Measurements from ENCODE around the gene TMEM100.

TMEM100 gene

GRCh38 chr17:55722742-55723487 is at the start of gene TMEM100:
Gene TMEM100, minus strand, starts transcription at chr17:55722864. Its CDS starts 1,794 bp downstream, at chr17:55721070.
- DNase-seq (ENCODE audit: low read depth), result no peak

- DNase-seq (ENCODE audit: low read depth), result no peak
Measured at GRCh38 chr17:55772086-55772485, 49.4 kb upstream of the TMEM100 start.

- peak; percentile 29 for DNase-seq (ENCODE audit: low read depth)
Measured at GRCh38 chr17:55770196-55770870, 47.7 kb upstream of the TMEM100 start.

DNA sequence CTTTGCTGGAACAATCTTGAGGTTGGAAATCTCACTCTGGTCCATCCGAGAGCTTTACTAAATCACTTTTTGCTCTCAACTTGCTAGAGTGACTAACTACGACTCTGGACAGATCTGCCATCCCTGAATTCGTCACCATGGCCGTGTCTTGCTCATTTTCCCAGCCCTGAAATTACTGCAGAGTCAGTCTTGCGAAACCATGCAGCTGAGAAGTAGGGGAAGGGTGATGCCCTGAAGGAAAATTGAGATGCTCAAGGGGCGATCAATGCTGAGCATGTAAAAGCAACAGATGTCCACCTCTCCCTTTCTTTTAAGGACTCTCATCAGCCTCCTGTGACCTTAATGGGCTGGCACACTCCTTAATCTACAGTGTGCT is 46.9 kb upstream of the TMEM100 start:
- DNase-seq (ENCODE audit: low read depth), result peak; percentile 44

GRCh38 chr17:55768936-55769624 is 46.4 kb upstream of the TMEM100 start:
- no peak for DNase-seq (ENCODE audit: low read depth)

DNA sequence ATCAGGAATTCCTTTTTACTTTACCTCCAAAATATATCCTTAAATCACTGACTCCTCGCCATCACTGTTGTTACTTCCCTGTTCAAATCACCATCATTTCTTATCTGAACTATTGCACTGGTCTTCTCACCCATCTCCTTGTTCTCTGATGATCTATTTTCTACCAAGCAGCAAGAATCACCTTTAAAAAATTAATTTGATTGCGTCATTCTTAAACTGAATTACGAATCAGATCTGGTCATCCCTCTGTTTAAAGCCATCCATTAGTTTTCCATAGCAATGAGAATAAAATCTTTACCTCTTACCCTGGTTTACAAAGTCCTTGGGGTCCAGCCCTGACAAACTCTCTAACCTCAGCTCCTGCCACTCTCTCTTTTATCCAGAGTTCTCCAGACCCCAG is 42.8 kb upstream of the TMEM100 start:
- no peak for DNase-seq (ENCODE audit: low read depth)

DNA sequence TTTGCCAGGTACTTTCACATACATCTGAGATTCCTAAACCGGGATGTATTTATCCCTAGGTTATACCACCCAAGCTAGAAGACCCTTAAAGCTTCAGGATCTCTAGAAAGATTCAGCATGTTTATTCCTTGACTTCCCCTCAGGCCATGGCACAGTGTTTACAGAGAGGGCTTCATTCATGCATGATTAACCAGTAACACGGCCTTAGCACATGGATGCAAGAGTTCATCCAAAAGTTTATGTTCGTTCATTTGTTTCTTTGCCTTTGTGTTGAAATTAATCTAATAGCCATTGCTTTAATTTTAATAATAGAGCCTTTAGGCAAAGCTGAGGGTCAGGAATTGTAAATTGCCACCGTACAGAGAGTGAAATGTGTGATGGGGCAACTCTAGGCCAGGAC is 41.9 kb upstream of the TMEM100 start:
- no peak for DNase-seq (ENCODE audit: low read depth)

- no peak for DNase-seq (ENCODE audit: low read depth)
Measured at GRCh38 chr17:55763856-55764255, 41.2 kb upstream of the TMEM100 start.

GRCh38 chr17:55762086-55762858 is 39.6 kb upstream of the TMEM100 start:
- DNase-seq (ENCODE audit: low read depth), result no peak

DNA sequence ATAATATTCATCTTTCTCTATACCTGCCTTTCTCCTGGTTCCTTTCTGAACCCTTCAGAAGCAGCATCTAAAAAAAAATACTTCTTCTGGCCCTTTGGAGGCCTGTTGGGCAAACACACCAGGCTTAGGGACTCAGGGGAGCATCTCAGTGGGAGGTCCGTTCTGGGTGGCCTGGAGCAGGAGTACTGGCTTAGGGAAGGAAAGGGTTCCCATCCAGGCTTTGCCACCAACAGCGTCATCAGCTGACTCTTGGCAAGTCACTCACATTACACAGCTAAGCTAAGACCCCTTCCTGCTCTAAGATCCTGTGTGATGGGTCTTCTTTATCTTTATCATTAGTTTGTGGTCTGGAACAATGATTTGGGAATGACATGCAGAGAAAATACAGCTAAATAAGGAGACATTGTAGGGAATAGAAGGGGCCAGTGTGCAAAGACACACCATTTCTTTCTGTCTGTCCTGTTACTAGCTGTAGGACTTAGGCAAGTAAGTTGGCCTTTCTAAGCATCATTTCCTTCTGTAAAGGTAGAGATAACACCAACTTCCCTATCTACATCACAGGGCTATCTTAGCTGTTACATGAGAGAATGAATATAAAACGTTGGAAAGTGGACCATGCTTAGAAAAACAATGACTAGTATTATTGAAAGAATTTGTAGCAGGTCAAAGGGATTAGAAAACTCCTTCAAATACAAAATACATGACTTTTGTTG is 38.1 kb upstream of the TMEM100 start:
- DNase-seq (ENCODE audit: low read depth), result no peak

- no peak for DNase-seq (ENCODE audit: low read depth)
Measured at GRCh38 chr17:55758171-55758570, 35.5 kb upstream of the TMEM100 start.

DNA sequence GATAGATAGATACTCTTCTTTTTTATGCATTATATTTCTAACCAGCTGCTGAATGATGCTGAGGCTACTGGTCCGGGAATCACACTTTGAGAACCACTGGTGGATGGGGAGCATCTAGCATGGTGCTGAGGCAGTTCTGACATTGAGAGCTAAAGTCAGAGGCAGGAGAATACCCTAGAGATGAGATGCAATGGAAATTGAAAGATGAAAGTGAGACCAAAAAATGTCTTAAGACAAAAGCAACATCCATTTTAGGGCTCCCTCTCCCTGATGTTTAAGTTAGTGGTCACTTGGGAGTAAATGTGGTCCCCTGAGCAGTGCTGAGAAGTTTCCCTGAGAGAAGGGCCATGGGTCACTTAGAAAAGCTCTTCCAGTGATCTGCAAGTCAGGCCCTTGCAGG is 35.0 kb upstream of the TMEM100 start:
- no peak for DNase-seq (ENCODE audit: low read depth)

- DNase-seq (ENCODE audit: low read depth), result no peak
Measured at GRCh38 chr17:55756689-55757088, 34.0 kb upstream of the TMEM100 start.

- peak; percentile 0 for DNase-seq (ENCODE audit: low read depth)
Measured at GRCh38 chr17:55751720-55752250, 29.1 kb upstream of the TMEM100 start.

DNA sequence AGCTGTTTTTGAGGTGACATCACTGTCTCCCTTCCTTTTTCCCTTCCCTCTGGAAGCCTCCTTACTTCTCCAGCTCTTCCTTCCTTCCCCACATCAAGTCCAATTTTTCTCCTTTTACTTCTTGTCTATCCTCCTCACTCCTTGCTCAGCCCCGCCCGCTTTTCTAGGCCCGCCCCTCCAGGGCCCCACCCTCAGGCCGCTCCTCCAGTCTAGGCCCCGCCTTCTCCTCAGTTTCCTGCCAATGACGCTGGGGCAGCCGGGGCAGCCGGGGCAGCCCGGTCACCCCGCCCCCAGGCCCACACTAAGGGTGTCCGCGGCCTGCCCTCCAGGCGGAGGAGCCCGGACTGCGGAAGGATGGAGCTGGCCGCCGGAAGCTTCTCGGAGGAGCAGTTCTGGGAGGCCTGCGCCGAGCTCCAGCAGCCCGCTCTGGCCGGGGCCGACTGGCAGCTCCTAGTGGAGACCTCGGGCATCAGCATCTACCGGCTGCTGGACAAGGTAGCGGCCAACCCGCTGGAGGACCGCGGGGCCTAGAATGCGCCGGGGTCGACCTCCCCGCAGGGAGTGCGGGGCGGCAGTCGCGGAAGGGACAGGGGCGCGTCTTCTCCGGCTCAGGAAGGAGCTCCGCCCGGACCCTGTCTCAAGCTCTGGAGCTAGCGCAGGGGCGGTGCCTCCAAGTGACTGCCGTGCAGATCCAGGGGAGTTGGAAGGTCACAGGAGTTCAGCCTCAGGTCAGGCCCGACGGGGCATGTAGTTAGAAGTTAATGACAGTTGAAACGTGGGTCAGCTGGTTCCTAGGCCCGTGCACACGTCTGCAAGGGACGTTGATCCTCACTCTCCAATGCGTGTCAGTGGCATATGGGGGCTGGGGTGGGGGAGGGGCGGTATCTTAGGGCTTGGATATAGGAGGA is 28.3 kb upstream of the TMEM100 start, which contains the start of gene PCTP:
PCTP (plus strand) TSS at position 302 of the 908 bp plus-strand sequence; CDS start at position 355, 53 bp downstream.
- DNase-seq (ENCODE audit: low read depth), result peak; percentile 53

DNA sequence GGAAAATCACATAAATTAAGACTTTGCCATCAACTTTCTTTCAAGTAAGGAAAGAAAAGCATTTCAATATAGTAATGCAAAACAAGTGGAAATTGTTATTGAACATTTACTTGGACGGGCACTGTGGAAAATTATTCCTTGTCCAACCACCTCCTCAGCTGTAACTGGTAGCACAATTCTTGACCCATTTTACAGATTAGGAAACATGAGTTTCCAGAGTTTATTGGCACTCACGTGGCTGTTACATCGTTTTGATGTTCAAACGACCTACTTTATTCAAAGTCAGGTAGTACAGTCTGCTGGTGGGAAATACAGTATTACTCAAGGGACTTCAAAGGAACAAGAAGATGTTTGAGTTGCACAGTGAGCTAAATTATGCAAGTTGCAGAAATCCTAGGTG is 27.3 kb upstream of the TMEM100 start:
- no peak for DNase-seq (ENCODE audit: low read depth)

DNA sequence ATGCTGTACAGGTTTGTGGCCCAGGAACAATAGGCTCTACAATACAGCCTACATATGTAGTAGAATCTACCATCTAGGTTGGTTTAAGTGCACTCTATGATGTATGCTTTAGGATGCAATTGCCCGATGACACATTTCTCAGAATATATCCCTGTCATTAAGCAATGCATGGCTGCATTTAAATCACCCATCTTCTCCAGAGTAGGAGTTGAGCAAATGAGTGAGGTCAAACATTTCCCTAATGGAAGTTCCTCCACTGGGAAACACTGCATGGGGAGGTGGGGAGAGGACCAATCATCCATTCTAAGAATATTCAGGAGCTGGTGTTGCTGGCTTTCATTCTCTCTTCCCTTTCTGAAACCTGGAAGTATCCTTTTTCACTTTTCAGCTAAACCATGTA is 26.2 kb upstream of the TMEM100 start:
- no peak for DNase-seq (ENCODE audit: low read depth)

- no peak for DNase-seq (ENCODE audit: low read depth)
Measured at GRCh38 chr17:55747209-55747608, 24.5 kb upstream of the TMEM100 start.

DNA sequence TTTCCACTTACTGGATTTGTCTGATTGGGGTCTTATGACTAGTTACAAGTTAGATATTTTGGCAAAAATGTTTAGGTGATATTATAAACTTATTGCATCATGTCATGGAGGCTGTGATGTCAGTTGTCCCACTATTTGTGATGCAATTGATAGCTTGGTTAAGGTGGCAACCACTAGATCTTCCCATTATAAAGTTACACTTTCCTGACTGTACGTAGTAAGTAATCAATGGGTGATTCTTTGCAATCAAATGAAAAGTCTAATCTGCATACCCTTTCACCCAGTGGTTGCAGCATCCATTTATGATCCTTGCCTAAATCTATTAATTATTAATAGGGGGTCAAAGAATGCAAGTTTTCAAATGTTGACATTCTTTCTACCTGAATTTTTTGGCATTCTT is 23.8 kb upstream of the TMEM100 start:
- DNase-seq (ENCODE audit: low read depth), result no peak

DNA sequence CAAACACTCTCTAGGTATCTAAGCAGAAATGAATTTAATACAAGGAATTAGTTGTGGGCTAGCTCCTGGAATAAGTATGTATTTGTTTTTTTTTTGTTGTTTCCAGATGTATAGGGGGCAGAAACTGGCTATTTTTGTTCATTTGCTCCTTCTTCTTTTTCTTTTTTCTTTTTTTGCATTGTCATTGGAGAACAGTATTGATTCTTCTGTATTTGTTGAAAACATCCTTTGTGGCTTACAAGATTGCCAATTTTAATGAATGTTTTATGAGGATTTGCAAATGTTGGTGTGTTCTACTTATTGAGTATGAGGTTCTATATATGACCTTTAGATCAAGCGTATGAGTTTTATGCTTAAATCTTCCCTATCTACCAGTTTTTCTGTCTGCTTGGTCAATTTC is 22.6 kb upstream of the TMEM100 start:
- no peak for DNase-seq (ENCODE audit: low read depth)
